ENCODE results near the gene GHR.

DNA sequence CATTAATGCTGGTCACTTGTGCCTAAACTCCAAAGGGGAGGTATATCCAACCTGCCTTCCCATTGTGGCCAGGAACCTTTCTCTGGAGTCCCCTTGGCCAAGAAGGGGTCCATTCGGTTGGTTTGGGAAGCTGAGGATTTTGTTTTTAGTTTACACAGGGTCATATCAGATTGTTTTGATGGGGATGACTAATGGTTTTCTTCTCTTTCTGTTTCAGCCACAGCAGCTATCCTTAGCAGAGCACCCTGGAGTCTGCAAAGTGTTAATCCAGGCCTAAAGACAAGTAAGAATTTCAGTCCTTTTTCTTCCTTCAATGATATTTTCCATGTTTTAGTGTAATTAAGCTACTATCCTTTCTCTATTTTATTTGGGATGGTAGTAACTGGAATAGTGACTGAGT is 205.6 kb downstream of the GHR start:
- TF ChIP-seq, protein P1, sequence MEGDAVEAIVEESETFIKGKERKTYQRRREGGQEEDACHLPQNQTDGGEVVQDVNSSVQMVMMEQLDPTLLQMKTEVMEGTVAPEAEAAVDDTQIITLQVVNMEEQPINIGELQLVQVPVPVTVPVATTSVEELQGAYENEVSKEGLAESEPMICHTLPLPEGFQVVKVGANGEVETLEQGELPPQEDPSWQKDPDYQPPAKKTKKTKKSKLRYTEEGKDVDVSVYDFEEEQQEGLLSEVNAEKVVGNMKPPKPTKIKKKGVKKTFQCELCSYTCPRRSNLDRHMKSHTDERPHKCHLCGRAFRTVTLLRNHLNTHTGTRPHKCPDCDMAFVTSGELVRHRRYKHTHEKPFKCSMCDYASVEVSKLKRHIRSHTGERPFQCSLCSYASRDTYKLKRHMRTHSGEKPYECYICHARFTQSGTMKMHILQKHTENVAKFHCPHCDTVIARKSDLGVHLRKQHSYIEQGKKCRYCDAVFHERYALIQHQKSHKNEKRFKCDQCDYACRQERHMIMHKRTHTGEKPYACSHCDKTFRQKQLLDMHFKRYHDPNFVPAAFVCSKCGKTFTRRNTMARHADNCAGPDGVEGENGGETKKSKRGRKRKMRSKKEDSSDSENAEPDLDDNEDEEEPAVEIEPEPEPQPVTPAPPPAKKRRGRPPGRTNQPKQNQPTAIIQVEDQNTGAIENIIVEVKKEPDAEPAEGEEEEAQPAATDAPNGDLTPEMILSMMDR (IDR thresholded peaks at IDR 0.05): no peak
- TF ChIP-seq POLR2A (IDR thresholded peaks at IDR 0.05): no peak
- no peak for TF ChIP-seq EP300 (IDR thresholded peaks at IDR 0.05)
- TF ChIP-seq POLR2AphosphoS5 (IDR thresholded peaks at IDR 0.05): no peak

Data from stomach (tissue), 4 donors.